ENCODE data around the gene ZSWIM7. TPM values are rescaled to one million over a fixed set of nuclear protein-coding genes. Genes with fewer than 3 reads are reported as not detected.
"Not testable (repeated sequence)": the region's sequence is repeated elsewhere in the genome, so short reads cannot be mapped to it uniquely, and the experiment has no call there.

The ZSWIM7 gene
- total RNA-seq, 3 donors from 2014 or later (not counting 1 experiment from before 2014, with no cell fraction given): 14.6 to 19.0 (median 16.3) TPM

DNA sequence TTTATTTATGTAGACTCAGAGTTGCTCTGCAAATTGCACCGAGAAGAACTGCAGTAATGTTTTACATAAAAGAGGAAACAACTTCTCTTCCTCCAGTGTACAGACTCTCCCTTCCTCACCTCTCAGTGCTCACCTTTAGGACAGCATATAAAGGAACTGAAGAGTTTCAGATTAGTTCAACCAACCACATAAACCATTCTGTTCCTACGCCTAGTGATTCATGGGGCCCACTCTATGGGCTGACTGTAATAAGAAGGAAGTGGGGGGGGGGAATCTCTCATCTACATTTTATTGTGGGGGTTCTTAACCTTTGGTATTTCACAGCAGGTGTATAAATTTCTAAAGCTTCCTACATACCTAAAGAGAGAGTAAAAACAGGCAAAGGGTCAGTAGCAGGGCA lies 18.3 kb downstream of the ZSWIM7 start:
- ATAC-seq: no peak
- intact Hi-C loops (cut with micrococcal nuclease): no loop called here
- Mint-ChIP-seq H3K4me3 (no peak overlapping the region), H3K27ac (no peak overlapping the region), H3K27me3 (ENCODE audit: low read depth in 2 of 2) (no peaks in the 10 kb centered on the region), H3K4me1 (peaks cover 0 to 4% of the 10 kb centered on the region in 2 donors), H3K9me3 (no peaks in the 10 kb centered on the region), H3K36me3 (peaks cover 19% of the 10 kb centered on the region)
- no peaks in the 10 kb centered on the region for H3K27me3 ChIP-seq (ENCODE audit: control insufficient read depth, insufficient read depth, low read length)
- WGBS (ENCODE audit: insufficient coverage): 17% methylated on average over 1 of the region's 2 CpGs
- H3K27ac ChIP-seq (ENCODE audit: low read length): no peak overlapping the region
- peaks cover 49% of the 10 kb centered on the region for H3K36me3 ChIP-seq (ENCODE audit: control insufficient read depth, insufficient read depth, low read length)
- H3K4me3 ChIP-seq (ENCODE audit: low read length): no peak overlapping the region
- no peaks in the 10 kb centered on the region for H3K9me3 ChIP-seq (ENCODE audit: control insufficient read depth, insufficient read depth, low read length)
- TF ChIP-seq, protein P1, sequence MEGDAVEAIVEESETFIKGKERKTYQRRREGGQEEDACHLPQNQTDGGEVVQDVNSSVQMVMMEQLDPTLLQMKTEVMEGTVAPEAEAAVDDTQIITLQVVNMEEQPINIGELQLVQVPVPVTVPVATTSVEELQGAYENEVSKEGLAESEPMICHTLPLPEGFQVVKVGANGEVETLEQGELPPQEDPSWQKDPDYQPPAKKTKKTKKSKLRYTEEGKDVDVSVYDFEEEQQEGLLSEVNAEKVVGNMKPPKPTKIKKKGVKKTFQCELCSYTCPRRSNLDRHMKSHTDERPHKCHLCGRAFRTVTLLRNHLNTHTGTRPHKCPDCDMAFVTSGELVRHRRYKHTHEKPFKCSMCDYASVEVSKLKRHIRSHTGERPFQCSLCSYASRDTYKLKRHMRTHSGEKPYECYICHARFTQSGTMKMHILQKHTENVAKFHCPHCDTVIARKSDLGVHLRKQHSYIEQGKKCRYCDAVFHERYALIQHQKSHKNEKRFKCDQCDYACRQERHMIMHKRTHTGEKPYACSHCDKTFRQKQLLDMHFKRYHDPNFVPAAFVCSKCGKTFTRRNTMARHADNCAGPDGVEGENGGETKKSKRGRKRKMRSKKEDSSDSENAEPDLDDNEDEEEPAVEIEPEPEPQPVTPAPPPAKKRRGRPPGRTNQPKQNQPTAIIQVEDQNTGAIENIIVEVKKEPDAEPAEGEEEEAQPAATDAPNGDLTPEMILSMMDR (IDR thresholded peaks at IDR 0.05): no peak
- no peak for DNase-seq
- H3K4me1 ChIP-seq (ENCODE audit: control insufficient read depth, insufficient read depth, low read length): no peaks in the 10 kb centered on the region

DNA sequence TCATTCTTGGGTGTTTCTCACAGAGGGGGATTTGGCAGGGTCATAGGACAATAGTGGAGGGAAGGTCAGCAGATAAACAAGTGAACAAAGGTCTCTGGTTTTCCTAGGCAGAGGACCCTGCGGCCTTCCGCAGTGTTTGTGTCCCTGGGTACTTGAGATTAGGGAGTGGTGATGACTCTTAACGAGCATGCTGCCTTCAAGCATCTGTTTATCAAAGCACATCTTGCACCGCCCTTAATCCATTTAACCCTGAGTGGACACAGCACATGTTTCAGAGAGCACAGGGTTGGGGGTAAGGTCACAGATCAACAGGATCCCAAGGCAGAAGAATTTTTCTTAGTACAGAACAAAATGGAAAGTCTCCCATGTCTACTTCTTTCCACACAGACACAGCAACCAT lies 20.5 kb downstream of the ZSWIM7 start:
- H3K9me3 ChIP-seq (ENCODE audit: control insufficient read depth, insufficient read depth, low read length); DNase-seq; H3K4me3 ChIP-seq (ENCODE audit: low read length); H3K4me1 ChIP-seq (ENCODE audit: control insufficient read depth, insufficient read depth, low read length); H3K27ac ChIP-seq (ENCODE audit: low read length); H3K27me3 Mint-ChIP-seq (ENCODE audit: low read depth in 2 of 2); H3K27ac Mint-ChIP-seq; intact Hi-C loops (cut with micrococcal nuclease); H3K27me3 ChIP-seq (ENCODE audit: control insufficient read depth, insufficient read depth, low read length); H3K9me3 Mint-ChIP-seq; ATAC-seq; H3K4me1 Mint-ChIP-seq; H3K4me3 Mint-ChIP-seq: not testable (repeated sequence)
- H3K36me3 ChIP-seq (ENCODE audit: control insufficient read depth, insufficient read depth, low read length): peaks cover 42% of the 10 kb centered on the region
- peaks cover 19% of the 10 kb centered on the region for H3K36me3 Mint-ChIP-seq
- WGBS (ENCODE audit: insufficient coverage): no CpG with 5 or more reads among the region's 4 CpGs

DNA sequence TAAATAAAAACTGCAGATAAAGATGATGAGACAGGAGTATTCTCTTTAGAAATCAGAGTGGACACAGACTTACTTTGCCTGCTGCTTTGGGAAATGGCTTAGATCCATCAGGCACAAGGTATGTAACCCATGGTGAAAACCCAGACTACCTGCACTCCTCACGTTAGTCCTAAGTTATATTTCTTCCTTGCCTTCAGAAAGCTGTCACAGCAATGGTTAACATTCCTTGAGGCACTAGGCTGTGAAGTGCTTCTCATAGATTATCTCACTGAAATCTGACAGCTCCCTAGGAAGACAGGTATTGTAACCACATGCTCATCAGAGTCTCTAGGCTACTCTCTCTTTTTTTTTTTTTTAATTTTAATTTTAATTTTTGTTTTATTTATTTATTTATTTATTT lies 20.9 kb downstream of the ZSWIM7 start:
- H3K27me3 Mint-ChIP-seq (ENCODE audit: low read depth in 2 of 2): no peaks in the 10 kb centered on the region
- TF ChIP-seq, protein P1 (IDR thresholded peaks at IDR 0.05): no peak
- no peak overlapping the region for H3K4me3 ChIP-seq (ENCODE audit: low read length)
- H3K36me3 ChIP-seq (ENCODE audit: control insufficient read depth, insufficient read depth, low read length): peaks cover 42% of the 10 kb centered on the region
- no peaks in the 10 kb centered on the region for H3K9me3 ChIP-seq (ENCODE audit: control insufficient read depth, insufficient read depth, low read length)
- peaks cover 19% of the 10 kb centered on the region for H3K36me3 Mint-ChIP-seq
- ATAC-seq: no peak
- intact Hi-C loops (cut with micrococcal nuclease): no loop called here
- no peak overlapping the region for H3K27ac ChIP-seq (ENCODE audit: low read length)
- H3K4me1 Mint-ChIP-seq: peaks cover 0 to 4% of the 10 kb centered on the region in 2 donors
- DNase-seq: no peak
- H3K27me3 ChIP-seq (ENCODE audit: control insufficient read depth, insufficient read depth, low read length): no peaks in the 10 kb centered on the region
- no peaks in the 10 kb centered on the region for H3K4me1 ChIP-seq (ENCODE audit: control insufficient read depth, insufficient read depth, low read length)
- no peak overlapping the region for H3K27ac Mint-ChIP-seq
- H3K9me3 Mint-ChIP-seq: no peaks in the 10 kb centered on the region
- H3K4me3 Mint-ChIP-seq: no peak overlapping the region
- 100% methylated on average over 1 of the region's 1 CpG for WGBS (ENCODE audit: insufficient coverage)

DNA sequence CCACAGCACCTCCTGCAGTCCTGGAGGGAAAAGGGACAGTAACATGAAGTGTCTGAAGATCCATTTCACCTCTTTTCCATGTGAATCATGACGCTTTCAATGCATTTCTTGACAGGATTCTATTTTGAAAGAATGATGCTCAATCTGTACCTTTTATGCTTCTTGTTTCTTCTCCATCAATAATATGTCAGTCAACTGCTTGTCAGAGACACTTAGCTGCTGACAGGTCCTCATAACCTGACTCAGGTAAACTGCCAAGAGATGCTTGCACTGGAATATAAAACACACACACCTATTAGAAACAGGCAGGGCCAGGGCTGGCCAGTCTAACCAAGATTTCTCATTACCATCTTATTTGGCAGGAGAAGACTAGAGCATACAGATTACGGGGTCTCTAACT lies 21.6 kb downstream of the ZSWIM7 start:
- Mint-ChIP-seq H3K27me3 (ENCODE audit: low read depth in 2 of 2) (no peaks in the 10 kb centered on the region), H3K9me3 (no peaks in the 10 kb centered on the region), H3K4me1 (peaks cover 0 to 4% of the 10 kb centered on the region in 2 donors), H3K36me3 (peaks cover 19% of the 10 kb centered on the region), H3K4me3 (no peak overlapping the region), H3K27ac (no peak overlapping the region)
- peaks cover 39% of the 10 kb centered on the region for H3K36me3 ChIP-seq (ENCODE audit: control insufficient read depth, insufficient read depth, low read length)
- no peak overlapping the region for H3K4me3 ChIP-seq (ENCODE audit: low read length)
- intact Hi-C loops (cut with micrococcal nuclease): no loop called here
- WGBS (ENCODE audit: insufficient coverage): 100% methylated on average over 2 of the region's 2 CpGs
- ATAC-seq: no peak
- no peaks in the 10 kb centered on the region for H3K4me1 ChIP-seq (ENCODE audit: control insufficient read depth, insufficient read depth, low read length)
- no peak overlapping the region for H3K27ac ChIP-seq (ENCODE audit: low read length)
- no peak for DNase-seq
- H3K9me3 ChIP-seq (ENCODE audit: control insufficient read depth, insufficient read depth, low read length): no peaks in the 10 kb centered on the region
- TF ChIP-seq, protein P1 (IDR thresholded peaks at IDR 0.05): no peak
- H3K27me3 ChIP-seq (ENCODE audit: control insufficient read depth, insufficient read depth, low read length): no peaks in the 10 kb centered on the region
